ENCODE measurements around the gene NKPD1. TPM values are rescaled to one million over a fixed set of nuclear protein-coding genes. Genes with fewer than 3 reads are reported as not detected.

NKPD1 gene
- total and polyA plus RNA-seq, 2 donors, result 0.14 to 0.59 TPM

DNA sequence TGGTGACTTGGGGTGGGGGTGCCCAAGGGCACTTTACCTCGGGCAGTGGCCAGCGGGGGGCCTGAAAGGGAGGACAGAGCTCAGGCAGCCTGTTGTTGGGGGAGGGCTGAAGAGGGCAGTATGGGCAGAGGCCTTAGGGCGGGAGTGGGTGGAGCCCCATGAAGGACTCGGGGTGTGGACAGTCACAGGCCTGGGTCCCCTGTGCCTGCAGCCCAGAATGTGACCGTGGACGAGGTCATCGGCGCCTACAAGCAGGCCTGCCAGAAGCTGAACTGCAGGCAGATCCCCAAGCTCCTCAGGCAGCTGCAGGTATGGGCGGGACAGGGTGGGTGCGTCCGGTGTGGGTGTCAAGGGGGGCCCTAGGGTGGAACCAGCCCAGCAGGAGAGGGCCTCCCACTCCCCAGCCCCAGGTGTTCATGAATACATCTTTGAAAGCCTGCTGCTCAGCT, 22.5 kb downstream of the NKPD1 start:
- H3K27me3 ChIP-seq (ENCODE audit: control insufficient read depth in 2 of 2, insufficient read depth in 1 of 2, low read length in 1 of 2), result no peaks in the 10 kb centered on the region
- no peak for DNase-seq (ENCODE audit: low read depth in 6 of 9, low spot score in 9 of 9)
- WGBS, result 95% methylated on average over 11 of the region's 11 CpGs
- no peak overlapping the region for H3K27ac ChIP-seq (ENCODE audit: low read depth in 1 of 2, low read length in 1 of 2)
- no peaks in the 10 kb centered on the region for H3K9me3 ChIP-seq (ENCODE audit: control insufficient read depth in 2 of 2, insufficient read depth in 1 of 2, low read length in 1 of 2)
- H3K36me3 ChIP-seq (ENCODE audit: control insufficient read depth in 2 of 2, insufficient read depth in 2 of 2, low read length in 1 of 2), result peaks cover 17 to 47% of the 10 kb centered on the region in 2 donors
- no peak overlapping the region for H3K4me3 ChIP-seq (ENCODE audit: low read length in 2 of 2)
- H3K4me1 ChIP-seq (ENCODE audit: control insufficient read depth in 2 of 2, insufficient read depth in 2 of 2, low read length in 2 of 2), result peaks cover 0 to 11% of the 10 kb centered on the region in 2 donors

DNA sequence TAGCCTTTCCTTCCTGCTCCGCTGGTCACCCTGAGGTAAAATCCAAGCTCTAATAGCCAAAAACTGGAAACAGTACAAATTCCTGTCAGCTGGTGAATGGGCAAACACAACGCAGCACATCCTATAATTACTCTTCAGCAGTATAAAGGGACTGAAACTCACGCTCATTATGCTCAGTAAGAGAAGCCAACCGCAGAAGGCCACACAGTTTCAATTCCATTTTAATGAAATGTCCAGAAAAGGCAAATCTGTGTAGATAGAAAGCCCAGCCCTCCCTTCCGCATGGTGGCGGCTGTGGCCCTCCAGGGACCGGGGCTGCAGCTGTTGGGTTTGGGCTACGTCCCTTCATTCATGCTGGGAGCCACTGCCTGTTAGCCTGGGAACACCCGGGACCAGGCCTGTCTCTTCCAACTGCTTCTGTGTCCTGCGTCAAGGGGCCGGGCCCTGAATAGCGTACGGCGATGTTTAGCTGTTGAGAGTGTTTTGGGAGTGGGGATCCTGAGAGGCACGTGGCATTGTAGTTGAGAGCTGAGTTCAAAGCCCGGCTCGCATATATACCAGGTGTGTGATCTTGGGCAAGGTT, 23.5 kb downstream of the NKPD1 start:
- H3K27ac ChIP-seq (ENCODE audit: low read depth in 1 of 2, low read length in 1 of 2), result no peak overlapping the region
- no peak for DNase-seq (ENCODE audit: low read depth in 6 of 9, low spot score in 9 of 9)
- H3K4me3 ChIP-seq (ENCODE audit: low read length in 2 of 2), result no peak overlapping the region
- no peaks in the 10 kb centered on the region for H3K27me3 ChIP-seq (ENCODE audit: control insufficient read depth in 2 of 2, insufficient read depth in 1 of 2, low read length in 1 of 2)
- WGBS, result 97% methylated on average over 17 of the region's 17 CpGs
- H3K9me3 ChIP-seq (ENCODE audit: control insufficient read depth in 2 of 2, insufficient read depth in 1 of 2, low read length in 1 of 2), result no peaks in the 10 kb centered on the region
- peaks cover 8 to 39% of the 10 kb centered on the region in 2 donors for H3K36me3 ChIP-seq (ENCODE audit: control insufficient read depth in 2 of 2, insufficient read depth in 2 of 2, low read length in 1 of 2)
- H3K4me1 ChIP-seq (ENCODE audit: control insufficient read depth in 2 of 2, insufficient read depth in 2 of 2, low read length in 2 of 2), result peaks cover 0 to 11% of the 10 kb centered on the region in 2 donors

DNA sequence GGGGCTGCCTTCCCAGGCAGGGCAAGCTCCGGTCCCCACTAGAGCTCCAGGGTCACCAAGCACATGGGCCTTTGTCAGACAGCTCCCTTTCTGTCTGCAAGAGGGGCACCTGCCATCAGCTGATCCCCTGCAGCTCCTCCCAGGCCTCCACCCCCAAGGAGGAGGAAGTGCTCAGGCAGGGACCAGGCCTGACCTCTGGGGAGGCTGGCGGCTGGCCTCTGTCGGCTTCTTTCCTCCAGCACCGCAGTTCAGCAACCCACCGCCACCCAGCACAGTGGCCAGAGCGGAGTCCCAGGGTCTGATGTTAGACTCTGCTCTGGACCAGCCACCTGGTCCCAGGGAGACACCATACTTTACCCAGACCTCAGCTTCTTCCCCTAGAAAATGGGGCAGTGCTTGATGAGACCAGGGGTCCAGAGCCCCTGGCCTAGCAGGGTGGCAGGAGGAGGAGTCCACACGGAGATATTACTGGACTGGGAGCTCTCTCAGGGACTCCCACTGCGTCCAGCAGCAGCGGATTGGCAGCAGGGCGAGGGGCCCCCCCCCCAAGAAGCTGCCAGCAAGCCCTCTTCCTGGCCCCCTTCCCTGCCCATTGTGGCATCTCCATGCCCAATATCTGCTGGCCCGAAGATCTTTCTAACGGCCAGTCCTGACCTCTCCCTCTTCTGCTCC, 24.1 kb downstream of the NKPD1 start:
- Histone ChIP-seq H3K4me3 (ENCODE audit: low read length in 2 of 2) (no peak overlapping the region), H3K27ac (ENCODE audit: low read depth in 1 of 2, low read length in 1 of 2) (no peak overlapping the region), H3K4me1 (ENCODE audit: control insufficient read depth in 2 of 2, insufficient read depth in 2 of 2, low read length in 2 of 2) (peaks cover 0 to 11% of the 10 kb centered on the region in 2 donors), H3K27me3 (ENCODE audit: control insufficient read depth in 2 of 2, insufficient read depth in 1 of 2, low read length in 1 of 2) (no peaks in the 10 kb centered on the region), H3K9me3 (ENCODE audit: control insufficient read depth in 2 of 2, insufficient read depth in 1 of 2, low read length in 1 of 2) (no peaks in the 10 kb centered on the region), H3K36me3 (ENCODE audit: control insufficient read depth in 2 of 2, insufficient read depth in 2 of 2, low read length in 1 of 2) (peaks cover 3 to 32% of the 10 kb centered on the region in 2 donors)
- DNase-seq (ENCODE audit: low read depth in 6 of 9, low spot score in 9 of 9), result no peak
- WGBS, result 93% methylated on average over 12 of the region's 12 CpGs

DNA sequence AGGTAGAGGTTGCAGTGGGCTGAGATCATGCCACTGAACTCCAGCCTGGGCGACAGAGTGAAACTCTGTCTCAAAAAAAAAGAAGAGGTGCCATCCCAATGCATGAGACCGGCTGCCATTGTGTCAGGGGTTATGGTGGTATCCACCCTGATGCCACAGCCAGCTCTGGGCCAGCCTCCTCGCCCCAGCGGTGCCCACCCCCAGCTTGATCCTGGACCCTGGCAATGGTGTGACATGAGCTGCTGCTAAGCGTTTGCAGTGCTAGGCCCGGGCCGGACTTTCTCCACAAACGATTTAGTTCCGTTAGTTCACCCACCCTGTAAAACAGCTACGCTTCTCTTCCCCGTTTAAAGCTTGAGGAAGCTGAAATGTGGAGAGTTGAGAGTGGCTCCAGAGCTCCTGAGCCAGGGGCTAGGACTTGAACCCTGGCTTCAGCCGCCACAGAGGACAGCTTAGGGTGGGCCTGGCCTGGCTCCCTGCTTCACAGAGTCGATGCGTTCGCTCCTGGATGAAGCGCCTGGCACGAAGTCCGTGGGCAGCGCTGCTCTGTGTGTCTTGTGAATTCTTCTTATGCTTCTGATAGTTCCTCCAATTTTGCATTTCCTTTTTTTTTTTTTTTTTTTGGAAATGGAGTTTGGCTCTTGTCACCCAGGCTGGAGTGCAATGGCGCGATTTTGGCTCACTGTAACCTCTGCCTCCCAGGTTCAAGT, 25.5 kb downstream of the NKPD1 start:
- WGBS, result 97% methylated on average over 21 of the region's 21 CpGs
- no peak overlapping the region for H3K27ac ChIP-seq (ENCODE audit: low read depth in 1 of 2, low read length in 1 of 2)

DNA sequence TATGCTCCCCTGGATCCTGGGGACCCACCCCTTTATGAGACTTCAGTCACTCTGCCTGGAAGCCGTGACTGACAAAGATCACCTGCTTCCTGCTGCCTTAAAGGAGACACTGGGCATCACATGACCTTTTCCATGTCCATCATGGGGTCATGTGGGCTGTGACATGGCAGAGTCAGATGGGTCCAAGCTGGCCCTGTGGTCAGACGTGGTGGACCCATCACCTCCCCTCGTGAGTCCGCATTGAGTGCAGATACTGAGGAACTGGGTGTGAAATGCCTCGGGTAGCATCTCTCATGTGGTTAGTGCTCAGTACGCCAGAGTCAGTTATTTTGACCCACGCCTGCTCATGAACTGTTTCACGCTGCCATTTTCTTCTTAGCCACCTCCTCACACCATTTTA, 27.1 kb downstream of the NKPD1 start:
- peaks cover 0 to 11% of the 10 kb centered on the region in 2 donors for H3K4me1 ChIP-seq (ENCODE audit: control insufficient read depth in 2 of 2, insufficient read depth in 2 of 2, low read length in 2 of 2)
- H3K27ac ChIP-seq (ENCODE audit: low read depth in 1 of 2, low read length in 1 of 2), result no peak overlapping the region
- peaks cover 0 to 11% of the 10 kb centered on the region in 2 donors for H3K36me3 ChIP-seq (ENCODE audit: control insufficient read depth in 2 of 2, insufficient read depth in 2 of 2, low read length in 1 of 2)
- 88% methylated on average over 8 of the region's 8 CpGs for WGBS
- H3K4me3 ChIP-seq (ENCODE audit: low read length in 2 of 2), result no peak overlapping the region
- H3K9me3 ChIP-seq (ENCODE audit: control insufficient read depth in 2 of 2, insufficient read depth in 1 of 2, low read length in 1 of 2), result no peaks in the 10 kb centered on the region
- no peak for DNase-seq (ENCODE audit: low read depth in 6 of 9, low spot score in 9 of 9)
- H3K27me3 ChIP-seq (ENCODE audit: control insufficient read depth in 2 of 2, insufficient read depth in 1 of 2, low read length in 1 of 2), result no peaks in the 10 kb centered on the region

More for the DNA sequence above, 25.5 kb downstream of the NKPD1 start:
- peaks cover under 1 to 20% of the 10 kb centered on the region in 2 donors for H3K36me3 ChIP-seq (ENCODE audit: control insufficient read depth in 2 of 2, insufficient read depth in 2 of 2, low read length in 1 of 2)
- H3K27me3 ChIP-seq (ENCODE audit: control insufficient read depth in 2 of 2, insufficient read depth in 1 of 2, low read length in 1 of 2), result no peaks in the 10 kb centered on the region
- H3K9me3 ChIP-seq (ENCODE audit: control insufficient read depth in 2 of 2, insufficient read depth in 1 of 2, low read length in 1 of 2), result no peaks in the 10 kb centered on the region
- no peak for DNase-seq (ENCODE audit: low read depth in 6 of 9, low spot score in 9 of 9)
- H3K4me1 ChIP-seq (ENCODE audit: control insufficient read depth in 2 of 2, insufficient read depth in 2 of 2, low read length in 2 of 2), result peaks cover 0 to 11% of the 10 kb centered on the region in 2 donors
- H3K4me3 ChIP-seq (ENCODE audit: low read length in 2 of 2), result no peak overlapping the region

DNA sequence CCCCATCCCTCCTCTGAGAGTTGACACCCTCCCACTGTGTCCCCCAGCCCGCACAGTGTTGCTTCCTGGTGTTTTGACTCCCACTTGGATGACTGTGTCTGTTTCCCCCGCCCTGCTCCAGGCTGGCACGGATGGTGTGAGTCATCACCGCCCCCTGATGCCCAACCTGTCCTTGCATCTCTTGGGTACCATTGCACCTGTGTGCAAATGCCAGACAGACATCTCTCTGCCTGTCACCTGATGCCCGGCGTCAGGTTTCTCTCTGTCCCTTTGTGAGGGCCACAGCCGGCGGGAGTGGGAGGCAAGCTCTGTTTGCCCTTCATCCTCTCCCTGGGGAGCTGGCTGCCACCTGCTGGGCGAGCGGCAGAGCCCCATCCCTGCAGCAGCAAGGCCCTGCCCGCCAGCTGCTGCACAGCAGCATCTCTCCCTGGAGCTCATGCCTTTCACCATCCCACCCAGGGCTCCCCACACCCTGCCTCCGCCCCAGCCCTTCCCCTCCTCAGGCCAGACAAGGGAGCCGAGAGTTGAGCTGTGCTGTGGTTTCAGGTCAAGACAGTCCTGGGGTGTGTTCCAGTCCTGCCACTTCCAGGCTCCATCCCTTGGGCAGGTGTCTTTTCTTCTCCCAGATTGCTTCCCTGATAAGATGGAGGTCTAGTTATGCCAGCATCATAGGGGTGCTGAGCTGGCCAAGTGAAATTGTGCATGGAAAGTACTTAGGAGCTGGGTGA, 29.7 kb downstream of the NKPD1 start:
- H3K9me3 ChIP-seq (ENCODE audit: control insufficient read depth in 2 of 2, insufficient read depth in 1 of 2, low read length in 1 of 2), result peaks cover 0 to 2% of the 10 kb centered on the region in 2 donors
- H3K36me3 ChIP-seq (ENCODE audit: control insufficient read depth in 2 of 2, insufficient read depth in 2 of 2, low read length in 1 of 2), result peaks cover 0 to 9% of the 10 kb centered on the region in 2 donors
- H3K4me1 ChIP-seq (ENCODE audit: control insufficient read depth in 2 of 2, insufficient read depth in 2 of 2, low read length in 2 of 2), result peaks cover 0 to 4% of the 10 kb centered on the region in 2 donors
- no peaks in the 10 kb centered on the region for H3K27me3 ChIP-seq (ENCODE audit: control insufficient read depth in 2 of 2, insufficient read depth in 1 of 2, low read length in 1 of 2)
- DNase-seq (ENCODE audit: low read depth in 6 of 9, low spot score in 9 of 9), result no peak
- no peak overlapping the region for H3K4me3 ChIP-seq (ENCODE audit: low read length in 2 of 2)
- whole genome bisulfite sequencing, result 87% methylated on average over 13 of the region's 13 CpGs
- no peak overlapping the region for H3K27ac ChIP-seq (ENCODE audit: low read depth in 1 of 2, low read length in 1 of 2)

DNA sequence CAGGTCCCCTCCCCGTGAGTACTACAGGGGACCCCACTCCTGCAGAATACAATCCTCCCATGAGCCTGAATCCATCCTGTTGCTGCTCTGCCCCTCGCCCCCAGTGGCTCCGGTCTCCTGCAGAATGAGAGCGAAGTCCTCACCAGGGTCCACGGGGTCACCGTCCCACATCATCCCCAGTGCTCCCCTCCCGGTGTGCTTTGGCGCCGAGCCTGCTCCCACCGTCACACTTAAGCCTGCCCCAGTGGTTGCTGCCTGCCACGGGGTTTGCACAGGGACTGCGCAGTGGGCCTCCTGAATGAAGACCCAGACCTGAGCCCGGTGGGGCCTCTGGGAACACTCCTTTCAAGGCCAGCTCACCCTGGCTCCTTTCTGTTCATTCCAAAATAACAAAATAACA, 30.5 kb downstream of the NKPD1 start:
- 93% methylated on average over 13 of the region's 13 CpGs for WGBS
- no peak overlapping the region for H3K27ac ChIP-seq (ENCODE audit: low read depth in 1 of 2, low read length in 1 of 2)
- H3K9me3 ChIP-seq (ENCODE audit: control insufficient read depth in 2 of 2, insufficient read depth in 1 of 2, low read length in 1 of 2), result peaks cover 0 to 3% of the 10 kb centered on the region in 2 donors
- no peak overlapping the region for H3K4me3 ChIP-seq (ENCODE audit: low read length in 2 of 2)
- DNase-seq (ENCODE audit: low read depth in 6 of 9, low spot score in 9 of 9), result no peak
- H3K27me3 ChIP-seq (ENCODE audit: control insufficient read depth in 2 of 2, insufficient read depth in 1 of 2, low read length in 1 of 2), result no peaks in the 10 kb centered on the region
- peaks cover 2 to 8% of the 10 kb centered on the region in 2 donors for H3K4me1 ChIP-seq (ENCODE audit: control insufficient read depth in 2 of 2, insufficient read depth in 2 of 2, low read length in 2 of 2)
- peaks cover 0 to 9% of the 10 kb centered on the region in 2 donors for H3K36me3 ChIP-seq (ENCODE audit: control insufficient read depth in 2 of 2, insufficient read depth in 2 of 2, low read length in 1 of 2)

DNA sequence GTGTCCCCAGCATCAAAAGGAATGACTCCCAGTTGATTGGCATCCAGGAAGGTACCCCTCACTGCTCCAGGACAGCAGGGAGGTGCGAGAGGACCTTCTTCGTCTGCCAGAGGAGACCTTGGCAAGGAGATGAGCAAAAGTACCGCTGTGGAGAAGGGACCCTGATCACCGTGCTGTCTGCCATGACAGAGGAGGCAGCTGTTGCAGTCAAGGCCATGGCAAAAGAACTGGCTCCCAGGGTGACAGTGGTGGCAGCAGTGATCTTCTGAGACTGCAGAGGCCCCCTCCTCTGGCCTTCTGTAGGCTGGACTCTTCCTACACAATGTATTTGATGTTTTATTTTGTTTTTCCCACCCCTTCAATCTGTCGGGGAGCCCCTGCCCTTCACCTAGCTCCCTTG, 32.0 kb downstream of the NKPD1 start:
- Histone ChIP-seq H3K9me3 (ENCODE audit: control insufficient read depth in 2 of 2, insufficient read depth in 1 of 2, low read length in 1 of 2) (peaks cover 0 to 3% of the 10 kb centered on the region in 2 donors), H3K27me3 (ENCODE audit: control insufficient read depth in 2 of 2, insufficient read depth in 1 of 2, low read length in 1 of 2) (no peaks in the 10 kb centered on the region), H3K27ac (ENCODE audit: low read depth in 1 of 2, low read length in 1 of 2) (no peak overlapping the region), H3K4me3 (ENCODE audit: low read length in 2 of 2) (no peak overlapping the region), H3K4me1 (ENCODE audit: control insufficient read depth in 2 of 2, insufficient read depth in 2 of 2, low read length in 2 of 2) (peaks cover 2 to 11% of the 10 kb centered on the region in 2 donors), H3K36me3 (ENCODE audit: control insufficient read depth in 2 of 2, insufficient read depth in 2 of 2, low read length in 1 of 2) (peaks cover 0 to 6% of the 10 kb centered on the region in 2 donors)
- no peak for DNase-seq (ENCODE audit: low read depth in 6 of 9, low spot score in 9 of 9)
- WGBS, result 98% methylated on average over 5 of the region's 5 CpGs

Measured in thymus (tissue), 11 donors.